HepG2 (cell line): Measurements from ENCODE around the gene BCAM. TPM values are rescaled to one million over a fixed set of nuclear protein-coding genes. Genes with fewer than 3 reads are reported as not detected.

ENCODE experiments used
- FOXP4 ChIP-seq: sonication (generic); formaldehyde crosslinking; IDR thresholded peaks from 2 replicates; pipeline ENCODE4 v1.4.0; 2020; ENCODE audit warnings: missing genetic modification reagents
- GMEB1 ChIP-seq: sonication (generic); formaldehyde crosslinking; IDR thresholded peaks from 2 replicates; pipeline ENCODE4 v1.5.1; 2020; ENCODE audit warnings: missing genetic modification reagents, mild to moderate bottlenecking, borderline replicate concordance
- HCFC1 ChIP-seq: fragments of 150-350 bp; IDR thresholded peaks from 2 replicates; pipeline ENCODE4 v1.6.1; 2014; ENCODE audit warnings: low read depth, low read length
- NBN ChIP-seq: fragments of 450-650 bp; conservative IDR thresholded peaks from 2 replicates; pipeline ENCODE4 v1.6.1; 2017
- NFATC3 ChIP-seq: sonication (generic); formaldehyde crosslinking; IDR thresholded peaks from 2 replicates; pipeline ENCODE4 v1.5.1; 2020; ENCODE audit warnings: mild to moderate bottlenecking, missing genetic modification reagents
- PHF8 ChIP-seq: sonication (generic); formaldehyde crosslinking; IDR thresholded peaks from 2 replicates; pipeline ENCODE4 v1.5.0; 2020; ENCODE audit warnings: missing genetic modification reagents
- SRSF1 ChIP-seq: fragments of 200-400 bp; formaldehyde crosslinking; optimal IDR thresholded peaks from 2 replicates; pipeline ENCODE3; 2017; ENCODE audit warnings: mild to moderate bottlenecking, low read depth, low read length, moderate library complexity
- UBTF ChIP-seq: sonication (generic); formaldehyde crosslinking; IDR thresholded peaks from 2 replicates; pipeline ENCODE4 v1.4.0; 2020; ENCODE audit warnings: mild to moderate bottlenecking, missing genetic modification reagents
- ZBTB33 ChIP-seq: sonication (generic); formaldehyde crosslinking; IDR thresholded peaks from 2 replicates; pipeline ENCODE4 v1.4.0; 2020; ENCODE audit warnings: missing genetic modification reagents
- ZNF224 ChIP-seq: sonication (generic); formaldehyde crosslinking; IDR thresholded peaks from 2 replicates; pipeline ENCODE4 v1.5.0; 2020; ENCODE audit warnings: mild to moderate bottlenecking, missing genetic modification reagents
- ZNF235 ChIP-seq: sonication (generic); formaldehyde crosslinking; IDR thresholded peaks from 2 replicates; pipeline ENCODE4 v1.8.1; 2023; ENCODE audit warnings: mild to moderate bottlenecking, missing genetic modification reagents, borderline replicate concordance
- ZNF557 ChIP-seq: sonication (generic); formaldehyde crosslinking; IDR thresholded peaks from 2 replicates; pipeline ENCODE4 v1.4.0; 2020; ENCODE audit warnings: missing genetic modification reagents
- ZNF580 ChIP-seq: IDR thresholded peaks from 2 replicates; pipeline ENCODE4 v1.6.1; 2016; ENCODE audit warnings: low read depth, borderline replicate concordance
- ZNF75D ChIP-seq: sonication (generic); formaldehyde crosslinking; IDR thresholded peaks from 2 replicates; pipeline ENCODE4 v1.8.1; 2023; ENCODE audit warnings: missing genetic modification reagents, mild to moderate bottlenecking, borderline replicate concordance
- ZXDC ChIP-seq: sonication (generic); formaldehyde crosslinking; IDR thresholded peaks from 2 replicates; pipeline ENCODE4 v1.5.0; 2020; ENCODE audit warnings: mild to moderate bottlenecking, missing genetic modification reagents
- polyA plus RNA-seq, 8 experiments: library from polyadenylated mRNA; depleted of rRNA in 3 of 8; stranded (reverse) in 7 of 8; unstranded in 1 of 8; fragments of >200 nt; fragmentation: Illumina TruSeq in 4 of 8; extraction: Trizol in 4 of 8; gene quantifications; 2 replicates each; pipeline versions ENCODE4 v1.2.1 to v1.2.3, GENCODE V29; 2011 to 2016; ENCODE audit warnings: low read depth in 4 of 8, missing spikeins in 1 of 8, mixed read lengths in 1 of 8; ENCODE audit not compliant: insufficient read depth in 1 of 8
- total RNA-seq, 5 experiments: library from RNA; depleted of rRNA; stranded (reverse); fragments of >200 nt; fragmentation: Illumina TruSeq; extraction: Trizol; gene quantifications; 2 replicates each; pipeline ENCODE4 v1.2.3, GENCODE V29; 2016; ENCODE audit warnings: low read depth in 1 of 5

Gene BCAM
- total and polyA plus RNA-seq, 2 of the 13 experiments (the other 11 are each of a cell fraction or from before 2014, with no cell fraction given), result 51.2 to 62.7 TPM

- no peak for TF ChIP-seq ZXDC (CRISPR knock-in tag)
- no peak for TF ChIP-seq UBTF (CRISPR knock-in tag)
- peak; percentile 55 for TF ChIP-seq FOXP4
- TF ChIP-seq HCFC1, result no peak
- no peak for TF ChIP-seq ZNF557 (CRISPR knock-in tag)
- no peak for TF ChIP-seq ZNF75D
- peak; percentile 69 for TF ChIP-seq ZBTB33 (CRISPR knock-in tag)
- 0 out of 2 replicates have a peak, but pooled peaks have one; percentile 28 for TF ChIP-seq ZNF580 (CRISPR knock-in tag)
- TF ChIP-seq ZNF224 (CRISPR knock-in tag), result no peak
- no peak for TF ChIP-seq GMEB1 (CRISPR knock-in tag)
- TF ChIP-seq SRSF1, result no peak
- TF ChIP-seq NFATC3 (CRISPR knock-in tag), result 0 out of 2 replicates have a peak, but pooled peaks have one; percentile 53
- no peak; the same call in 1 of the 2 replicates for TF ChIP-seq ZNF235 (CRISPR knock-in tag)
- no peak for TF ChIP-seq NBN
- no peak for TF ChIP-seq PHF8 (CRISPR knock-in tag)
Observed at GRCh38 chr19:44856421-44857083, 47.6 kb downstream of the BCAM start (continued).
